HG03378 (cell line): ENCODE measurements around the gene ARHGEF19.
"Not testable (repeated sequence)": the region's sequence is repeated elsewhere in the genome, so short reads cannot be mapped to it uniquely, and the experiment has no call there.

Source experiments
- ATAC-seq: cut with Tn5 transposase; IDR thresholded peaks from one replicate; pipeline ENCODE4 v1.9.1; 2021; ENCODE audit warnings: mild to moderate bottlenecking, moderate library complexity; ENCODE audit not compliant: unreplicated experiment

The ARHGEF19 gene

GRCh38 chr1:16222716-16223115 lies 10.3 kb upstream of the ARHGEF19 start:
- not testable (repeated sequence) for ATAC-seq

GRCh38 chr1:16221499-16221898 lies 9.0 kb upstream of the ARHGEF19 start:
- no peak for ATAC-seq

GRCh38 chr1:16219968-16220500 lies 7.6 kb upstream of the ARHGEF19 start:
- no peak for ATAC-seq

- no peak for ATAC-seq
Measured at GRCh38 chr1:16218674-16219071, 6.2 kb upstream of the ARHGEF19 start.

DNA sequence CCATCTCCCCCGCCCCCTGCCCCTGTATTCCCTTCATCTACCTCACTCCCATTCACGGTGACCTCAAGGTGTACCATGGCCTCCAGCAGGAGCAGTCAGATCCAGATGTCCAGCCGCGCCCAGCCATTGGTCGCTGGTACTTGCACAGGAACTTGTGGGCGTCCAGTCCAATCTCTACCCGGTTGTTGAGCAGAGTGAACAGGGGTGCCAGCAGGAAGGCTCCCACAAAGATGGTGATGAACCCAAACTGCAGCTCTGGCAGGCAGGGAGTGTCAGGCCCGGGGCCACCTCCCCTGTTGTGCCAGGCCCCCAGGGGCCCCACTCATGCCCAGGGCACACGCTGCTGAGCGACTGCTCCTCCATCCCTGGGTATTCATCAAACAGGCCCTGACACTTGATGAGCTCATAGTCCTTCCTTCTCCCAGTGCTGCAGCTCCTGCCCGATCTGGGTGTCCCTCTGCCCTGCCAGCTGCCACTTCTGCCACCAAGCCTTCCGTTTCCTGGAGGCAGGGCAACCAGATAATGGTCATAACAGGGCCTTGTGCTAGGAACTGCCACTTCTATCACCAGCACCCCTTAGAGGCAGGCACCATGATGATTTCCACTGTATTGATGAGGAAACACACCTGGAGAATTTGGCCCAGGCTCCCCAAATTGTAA lies 5.7 kb upstream of the ARHGEF19 start:
- ATAC-seq = no peak

GRCh38 chr1:16217061-16217785 lies 4.8 kb upstream of the ARHGEF19 start:
- ATAC-seq = no peak

- no peak for ATAC-seq
Measured at GRCh38 chr1:16215882-16216753, 3.7 kb upstream of the ARHGEF19 start.

DNA sequence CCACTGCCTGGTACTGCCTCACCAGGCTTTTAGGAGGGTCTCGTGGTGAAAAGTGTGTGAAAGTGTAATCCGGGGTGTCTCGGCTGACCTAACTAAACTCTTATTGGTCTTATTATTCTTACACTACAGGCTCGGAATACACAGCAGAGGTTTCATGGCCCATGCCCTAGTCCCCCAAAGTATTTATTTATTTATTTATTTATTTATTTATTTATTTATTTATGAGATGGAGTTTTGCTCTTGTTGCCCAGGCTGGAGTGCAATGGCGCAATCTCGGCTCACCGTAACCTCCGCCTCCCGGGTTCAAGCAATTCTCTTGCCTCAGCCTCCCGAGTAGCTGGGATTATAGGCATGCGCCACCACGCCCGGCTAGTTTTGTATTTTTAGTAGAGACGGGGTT lies 2.8 kb upstream of the ARHGEF19 start:
- ATAC-seq = not testable (repeated sequence)

DNA sequence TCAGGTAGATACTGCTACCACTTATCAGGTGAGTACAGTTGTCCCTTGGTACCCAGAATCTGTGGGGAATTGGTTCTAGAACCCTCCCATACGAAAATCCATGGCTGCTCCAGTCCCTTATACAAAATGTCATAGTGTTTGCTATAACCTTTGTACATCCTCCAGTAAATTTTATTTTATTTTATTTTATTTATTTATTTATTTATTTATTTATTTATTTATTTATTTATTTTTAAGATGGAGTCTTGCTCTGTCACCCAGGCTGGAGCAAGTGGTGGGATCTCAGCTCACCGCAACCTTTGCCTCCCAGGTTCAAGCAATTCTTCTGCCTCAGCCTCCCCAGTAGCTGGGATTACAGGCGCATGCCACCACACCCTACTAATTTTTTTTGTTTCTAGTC lies 1.1 kb upstream of the ARHGEF19 start:
- ATAC-seq = not testable (repeated sequence)

DNA sequence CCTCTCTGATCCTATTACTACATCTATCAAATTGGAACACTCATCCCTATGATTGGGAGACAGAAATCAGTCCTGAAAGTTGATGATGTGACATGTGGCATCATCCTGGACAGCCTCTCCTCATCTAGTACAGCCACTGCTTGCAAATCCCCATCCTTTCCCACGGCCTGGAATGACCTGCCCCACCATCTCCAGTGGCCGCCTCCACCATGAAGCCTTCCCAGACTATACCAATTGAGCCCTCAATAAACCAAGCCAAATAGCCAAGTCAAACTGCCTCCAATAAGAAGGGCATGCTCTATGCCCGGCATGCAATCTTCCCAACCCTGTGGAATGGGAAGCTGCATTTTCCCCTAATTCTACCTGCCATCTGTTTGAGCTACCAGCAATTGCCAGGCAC lies 561 bp upstream of the ARHGEF19 start:
- no peak for ATAC-seq

DNA sequence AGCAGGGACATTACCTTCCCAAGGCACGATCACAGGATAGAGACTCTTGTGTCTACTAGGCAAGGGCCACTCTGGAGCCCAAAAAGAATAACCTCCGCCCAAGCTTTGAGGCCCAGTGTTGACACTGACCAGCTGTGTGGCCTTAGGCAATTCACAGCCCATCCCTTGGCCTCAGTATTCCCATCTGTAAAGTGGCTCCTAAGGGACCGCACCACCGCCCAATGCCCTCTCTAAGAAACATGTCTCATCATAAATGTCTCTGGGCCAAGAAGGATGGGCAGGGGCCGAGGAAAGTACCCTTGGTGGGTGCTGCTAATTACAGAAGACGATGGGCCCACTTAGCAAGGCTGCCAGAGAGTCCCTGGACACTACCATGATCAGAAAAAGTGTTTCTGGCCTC lies 628 bp downstream of the ARHGEF19 start:
- no peak for ATAC-seq

DNA sequence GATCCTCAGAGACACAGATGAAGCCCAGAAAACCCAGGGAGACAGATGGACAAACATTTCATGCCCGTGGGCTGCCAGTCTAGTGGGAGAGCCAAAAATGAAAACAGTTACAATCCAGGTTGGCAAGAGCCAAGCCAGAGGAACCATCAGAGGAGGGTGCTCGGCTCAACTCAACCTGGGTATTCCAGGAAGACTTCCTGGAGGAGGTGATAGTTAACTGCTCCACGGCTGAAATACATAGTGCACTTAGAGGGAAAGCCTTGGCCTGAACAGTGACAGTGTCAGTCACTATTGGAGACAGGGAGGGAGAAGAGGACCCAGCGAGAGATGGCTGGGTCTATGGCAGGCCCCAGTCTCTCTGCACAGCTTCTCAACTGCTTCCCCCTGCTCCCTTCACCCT lies 1.9 kb downstream of the ARHGEF19 start:
- no peak for ATAC-seq

- no peak for ATAC-seq
Measured at GRCh38 chr1:16209847-16210407, 2.5 kb downstream of the ARHGEF19 start.

GRCh38 chr1:16209132-16209846 lies 3.2 kb downstream of the ARHGEF19 start:
- ATAC-seq = no peak

DNA sequence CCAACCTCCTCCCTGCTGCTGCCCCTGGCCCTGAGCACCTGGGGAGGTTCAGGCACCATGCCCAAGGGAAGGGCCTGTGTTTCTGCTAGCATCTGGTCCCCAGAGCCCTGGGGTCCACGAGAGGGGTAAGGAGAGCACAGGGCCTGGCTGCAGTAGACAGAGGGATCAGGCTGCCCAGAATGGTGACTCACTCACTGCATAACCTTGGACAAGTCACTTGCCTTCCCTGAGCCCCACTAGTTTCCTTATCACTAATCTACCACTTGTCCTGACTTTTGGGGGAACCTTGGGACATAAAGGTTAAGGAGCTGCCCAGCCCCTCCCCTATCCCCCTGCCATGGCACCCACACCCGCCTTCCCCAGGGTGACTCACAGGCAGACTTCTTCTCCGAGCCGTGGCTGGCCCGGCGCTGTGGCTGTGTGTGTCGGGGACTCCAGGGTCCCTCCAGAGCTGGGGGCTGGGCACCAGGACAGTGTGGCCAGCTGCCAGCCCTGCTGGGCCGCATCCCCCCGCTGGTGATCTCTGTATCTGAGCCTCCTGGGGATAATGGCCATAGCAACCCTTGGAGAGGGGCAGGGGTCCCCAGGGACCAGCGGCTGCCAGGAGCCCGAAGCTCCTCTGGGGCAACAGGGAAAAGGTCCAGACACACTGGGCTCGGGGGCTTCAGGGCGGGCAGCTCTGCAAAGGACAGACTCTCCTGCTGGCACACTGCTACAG lies 4.0 kb downstream of the ARHGEF19 start:
- no peak for ATAC-seq

DNA sequence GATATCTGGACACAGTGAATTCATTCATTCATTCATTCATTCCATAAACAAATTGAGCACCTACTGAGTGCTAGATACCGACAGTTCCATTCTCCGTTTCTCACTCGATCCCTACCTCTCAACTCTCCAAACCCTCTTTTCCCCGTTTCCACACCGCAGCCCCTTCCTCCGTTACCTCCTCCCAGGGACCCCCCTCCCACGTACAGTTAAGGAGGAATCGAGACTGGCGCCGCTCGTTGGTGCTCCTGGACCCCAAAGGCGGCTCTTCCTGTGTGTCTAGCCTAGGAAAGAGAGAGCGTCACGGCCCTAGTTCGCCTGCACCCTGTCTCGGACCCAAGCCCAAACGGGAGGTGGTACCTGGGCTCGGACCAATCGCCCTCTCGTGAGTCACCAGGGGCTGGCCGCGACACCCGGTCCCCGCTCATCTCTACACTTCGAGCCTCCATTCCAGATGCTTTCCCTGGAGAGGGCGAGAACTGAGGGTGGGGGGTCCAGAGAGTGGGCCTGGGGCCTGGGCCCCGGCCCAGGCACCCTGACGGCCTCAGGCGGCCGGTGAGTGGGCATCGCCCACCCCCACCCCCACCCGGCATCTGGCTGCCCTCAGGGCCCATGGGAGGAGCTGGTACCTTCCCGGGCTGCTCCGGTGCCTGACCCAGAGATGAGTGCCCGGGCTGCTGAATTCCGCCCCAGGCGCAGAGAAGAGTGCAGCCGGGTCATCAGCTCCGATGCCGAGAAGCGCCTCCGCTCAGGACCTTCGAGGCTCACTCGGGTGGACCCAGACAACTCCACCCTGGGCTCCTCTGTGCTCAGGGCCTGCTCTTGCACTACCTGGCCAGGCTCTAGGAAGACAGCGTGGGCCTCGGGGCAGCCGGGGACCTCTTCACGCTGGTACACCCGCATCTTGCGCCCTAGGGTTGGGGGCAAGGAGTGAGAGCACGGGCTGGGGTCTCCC lies 4.9 kb downstream of the ARHGEF19 start:
- peak; percentile 15 for ATAC-seq

DNA sequence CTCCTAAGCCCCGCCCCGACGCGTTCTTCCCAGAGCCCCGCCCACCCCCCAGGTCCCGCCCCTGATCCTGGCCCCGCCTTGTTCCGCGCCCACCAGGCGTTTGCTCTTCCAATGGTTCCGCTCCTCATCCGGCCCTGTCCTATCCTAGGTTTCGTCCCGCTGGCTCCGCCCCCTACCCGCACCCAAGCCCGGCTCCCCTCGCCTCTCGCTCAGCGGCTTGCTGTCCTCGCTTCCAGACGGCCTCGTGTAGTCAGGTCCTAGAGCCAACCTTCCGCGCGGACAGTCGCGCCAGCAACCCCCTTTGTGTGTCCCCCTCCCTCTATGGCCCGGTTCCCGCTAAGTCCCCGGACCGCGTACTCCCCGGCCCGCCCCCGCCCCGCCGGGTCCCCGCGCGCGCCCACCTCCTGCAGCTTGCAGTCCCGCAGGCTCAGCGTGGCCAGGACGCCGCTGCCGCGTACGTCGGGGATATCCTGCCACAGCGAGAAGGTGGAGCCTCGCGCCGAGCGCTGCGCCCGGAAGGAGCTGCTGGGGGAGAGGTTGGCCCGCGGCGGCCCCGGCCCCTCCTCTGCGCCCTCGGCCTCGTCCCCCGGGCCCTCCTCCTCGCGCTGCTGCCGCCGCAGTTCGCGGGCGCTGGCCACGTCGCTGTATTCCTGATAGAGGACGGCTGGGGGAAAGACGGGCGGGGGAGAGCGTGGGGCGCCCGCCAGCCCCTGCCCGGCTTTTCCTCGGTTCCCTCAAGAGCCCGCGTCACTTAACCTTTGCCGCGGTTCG lies 5.7 kb downstream of the ARHGEF19 start:
- ATAC-seq = peak; percentile 49
